A549 (cell line): Measurements from ENCODE around the gene ERAP2. TPM values are rescaled to one million over a fixed set of nuclear protein-coding genes. Genes with fewer than 3 reads are reported as not detected.

Experiments used
- ATAC-seq, 2 experiments: fragments of 200-7000 bp in 1 of 2; fragments of >200 bp in 1 of 2; cut with Nextera tagmentation in 1 of 2; cut with Tn5 transposase in 1 of 2; 3 replicates each; pipeline versions ENCODE4 v1.8.0 to v1.9.1; 2018 to 2020; ENCODE audit warnings: mild to moderate bottlenecking in 1 of 2, moderate library complexity in 1 of 2
- CTCF ChIA-PET: fragments of 300-600 bp; sonication (Branson Sonifier 250); formaldehyde crosslinking; extraction: SDS; loops from one replicate; lab custom pipeline; 2021; ENCODE audit warnings: antibody characterized with exemption, inconsistent platforms; lab: Yijun Ruan, JAX
- POLR2A ChIA-PET: fragments of 350-600 bp; formaldehyde crosslinking; extraction: SDS; loops from one replicate; lab custom pipeline; 2021; ENCODE audit warnings: antibody characterized with exemption, inconsistent platforms; lab: Yijun Ruan, JAX
- DNase-seq, 2 experiments: peaks; one replicate each; pipeline versions ENCODE4 v3.0.0 to v3.0.0-alpha.2; 2011 to 2016; ENCODE audit warnings: low read depth in 1 of 2, low spot score in 1 of 2
- FAIRE-seq: peaks from 2 replicates; lab custom pipeline; 2011; peaks lifted over from hg19 to GRCh38; lab: Jason Lieb, UNC
- H3K27ac ChIP-seq, 2 experiments: fragments of >200 bp; sonication (Bioruptor Twin); formaldehyde crosslinking; 3 replicates each; pipeline ENCODE4 v1.5.1; 2016 to 2017
- H3K4me1 ChIP-seq: fragments of >200 bp; sonication (Bioruptor Twin); formaldehyde crosslinking; 3 replicates; pipeline ENCODE4 v1.6.1; 2016
- H3K4me2 ChIP-seq: fragments of >200 bp; sonication (Bioruptor Twin); formaldehyde crosslinking; 3 replicates; pipeline ENCODE4 v1.6.1; 2016
- H3K4me3 ChIP-seq: fragments of >200 bp; sonication (Bioruptor Twin); formaldehyde crosslinking; 3 replicates; pipeline ENCODE4 v1.5.1; 2016
- H3K9me3 ChIP-seq: fragments of >200 bp; sonication (Bioruptor Twin); formaldehyde crosslinking; 3 replicates; pipeline ENCODE4 v1.6.1; 2016
- BHLHE40 ChIP-seq: IDR thresholded peaks from 2 replicates; pipeline ENCODE4 v1.6.1; 2012; ENCODE audit warnings: low read depth, low read length, inconsistent platforms
- CBX8 ChIP-seq: fragments of 200-600 bp; sonication (generic); IDR thresholded peaks from 2 replicates; pipeline ENCODE4 v1.6.1; 2016
- CHD2 ChIP-seq: fragments of 150-350 bp; IDR thresholded peaks from 2 replicates; pipeline ENCODE4 v1.6.1; 2014; ENCODE audit warnings: low read length; ENCODE audit not compliant: partially characterized antibody
- EHMT2 ChIP-seq: fragments of 200-600 bp; sonication (generic); IDR thresholded peaks from 2 replicates; pipeline ENCODE4 v1.6.1; 2016; ENCODE audit warnings: antibody characterized with exemption, low read depth, mild to moderate bottlenecking, moderate library complexity
- EP300 ChIP-seq, 2 experiments: fragments of >200 bp; sonication (Bioruptor Twin); formaldehyde crosslinking; IDR thresholded peaks; 2 replicates in 1 of 2; 3 replicates in 1 of 2; pipeline ENCODE4 v1.6.1; 2016 to 2017
- FOSL2 ChIP-seq, 2 experiments: fragments of 450-650 bp in 1 of 2; fragments of >200 bp in 1 of 2; sonication (Bioruptor Twin) in 1 of 2; formaldehyde crosslinking; IDR thresholded peaks; 2 replicates each; pipeline versions ENCODE4 v1.5.0 to v1.6.1; 2016 to 2020; ENCODE audit warnings: mild to moderate bottlenecking in 1 of 2, moderate library complexity in 1 of 2
- GATA3 ChIP-seq: IDR thresholded peaks from 2 replicates; pipeline ENCODE4 v1.6.1; 2012; ENCODE audit warnings: borderline replicate concordance
- HEYL ChIP-seq: fragments of 250-450 bp; sonication (Bioruptor Pico); IDR thresholded peaks from 2 replicates; pipeline ENCODE4 v1.8.0; 2021; ENCODE audit warnings: mild to moderate bottlenecking, moderate library complexity
- HOXB5 ChIP-seq: fragments of 250-450 bp; sonication (Bioruptor Pico); IDR thresholded peaks from 2 replicates; pipeline ENCODE4 v1.5.0; 2020; ENCODE audit warnings: mild to moderate bottlenecking, moderate library complexity
- KDM5A ChIP-seq: fragments of 200-600 bp; sonication (generic); IDR thresholded peaks from 2 replicates; pipeline ENCODE4 v1.6.1; 2016; ENCODE audit warnings: antibody characterized with exemption, mild to moderate bottlenecking
- MAFK ChIP-seq: fragments of 450-650 bp; IDR thresholded peaks from 2 replicates; pipeline ENCODE4 v1.6.1; 2014; ENCODE audit not compliant: partially characterized antibody
- NR3C1 ChIP-seq: fragments of >200 bp; sonication (Bioruptor Twin); formaldehyde crosslinking; IDR thresholded peaks from 3 replicates; pipeline ENCODE4 v1.6.1; 2017
- PHF8 ChIP-seq: fragments of 200-600 bp; sonication (generic); IDR thresholded peaks from 2 replicates; pipeline ENCODE4 v1.6.1; 2016; ENCODE audit warnings: low read depth, mild to moderate bottlenecking, antibody characterized with exemption, moderate library complexity, borderline replicate concordance
- POLR2AphosphoS2 ChIP-seq: conservative IDR thresholded peaks from 2 replicates; pipeline ENCODE4 v1.6.1; 2012; ENCODE audit warnings: low read length, improper control_type of control experiment, inconsistent platforms
- RAD21 ChIP-seq, 2 experiments: fragments of >200 bp in 1 of 2; sonication (Bioruptor Twin) in 1 of 2; formaldehyde crosslinking in 1 of 2; IDR thresholded peaks in 1 of 2; conservative IDR thresholded peaks in 1 of 2; 2 replicates in 1 of 2; 3 replicates in 1 of 2; pipeline ENCODE4 v1.6.1; 2012 to 2018; ENCODE audit warnings: inconsistent platforms in 1 of 2
- RARB ChIP-seq: fragments of 250-450 bp; sonication (Bioruptor Pico); IDR thresholded peaks from 2 replicates; pipeline ENCODE4 v1.8.0; 2021; ENCODE audit warnings: mild to moderate bottlenecking, moderate library complexity
- RCOR1 ChIP-seq: fragments of 150-350 bp; IDR thresholded peaks from 2 replicates; pipeline ENCODE4 v1.6.1; 2014; ENCODE audit warnings: antibody characterized with exemption, low read length, low read depth
- RFX5 ChIP-seq: fragments of 450-650 bp; IDR thresholded peaks from 2 replicates; pipeline ENCODE4 v1.7.1; 2014; ENCODE audit warnings: antibody characterized with exemption, mild to moderate bottlenecking, moderate library complexity
- RNF2 ChIP-seq: fragments of 200-600 bp; sonication (generic); IDR thresholded peaks from 2 replicates; pipeline ENCODE4 v1.6.1; 2016; ENCODE audit warnings: low read depth, mild to moderate bottlenecking, antibody characterized with exemption, moderate library complexity, borderline replicate concordance
- SREBF2 ChIP-seq: fragments of 450-650 bp; IDR thresholded peaks from 2 replicates; pipeline ENCODE4 v1.6.1; 2014; ENCODE audit warnings: mild to moderate bottlenecking, moderate library complexity
- TFCP2L1 ChIP-seq: fragments of 250-450 bp; sonication (Bioruptor Pico); IDR thresholded peaks from 2 replicates; pipeline ENCODE4 v1.5.0; 2021; ENCODE audit warnings: mild to moderate bottlenecking
- TP53 ChIP-seq: fragments of 250-450 bp; sonication (Bioruptor Pico); IDR thresholded peaks from 2 replicates; pipeline ENCODE4 v1.5.0; 2021; ENCODE audit warnings: mild to moderate bottlenecking, moderate library complexity
- ZFP36 ChIP-seq: fragments of 450-650 bp; IDR thresholded peaks from 2 replicates; pipeline ENCODE4 v1.6.1; 2014; ENCODE audit warnings: borderline replicate concordance; ENCODE audit not compliant: partially characterized antibody
- ZNF302 ChIP-seq: fragments of 250-450 bp; sonication (Bioruptor Pico); IDR thresholded peaks from 2 replicates; pipeline ENCODE4 v1.9.0; 2021; ENCODE audit warnings: inconsistent platforms, mild to moderate bottlenecking, moderate library complexity
- WGBS: methylation state at CpG from one replicate; pipeline ENCODE4 v1.1.6; 2017; ENCODE audit errors: missing lambda C conversion rate; 5-methylcytosine and 5-hydroxymethylcytosine counted together
- polyA plus RNA-seq, 4 experiments: library from polyadenylated mRNA; depleted of rRNA in 3 of 4; stranded (reverse); fragments of >200 nt; fragmentation: RNase III in 1 of 4; extraction: RNeasy Plus Mini Kit Qiagen cat#74134 plus additional on column Dnase treatment in 1 of 4; gene quantifications; 2 replicates in 3 of 4; 3 replicates in 1 of 4; pipeline ENCODE4 v1.2.3, GENCODE V29; 2011 to 2017
- TF ChIP-seq, protein P1 (sequence below): fragments of >200 bp; sonication (Bioruptor Twin); formaldehyde crosslinking; IDR thresholded peaks from 3 replicates; pipeline ENCODE4 v1.5.1; 2016
- TF ChIP-seq, protein P2 (sequence below): fragments of >200 bp; sonication (Bioruptor Twin); formaldehyde crosslinking; IDR thresholded peaks from 3 replicates; pipeline ENCODE4 v1.6.1; 2016
- TF ChIP-seq, protein P3 (sequence below): IDR thresholded peaks from 2 replicates; pipeline ENCODE4 v1.6.1; 2012; ENCODE audit warnings: low read depth, borderline replicate concordance

Gene ERAP2
- polyA plus RNA-seq, 2 of the 4 experiments (the other 2 are of a cell fraction), result 1.0 to 2.2 TPM

DNA sequence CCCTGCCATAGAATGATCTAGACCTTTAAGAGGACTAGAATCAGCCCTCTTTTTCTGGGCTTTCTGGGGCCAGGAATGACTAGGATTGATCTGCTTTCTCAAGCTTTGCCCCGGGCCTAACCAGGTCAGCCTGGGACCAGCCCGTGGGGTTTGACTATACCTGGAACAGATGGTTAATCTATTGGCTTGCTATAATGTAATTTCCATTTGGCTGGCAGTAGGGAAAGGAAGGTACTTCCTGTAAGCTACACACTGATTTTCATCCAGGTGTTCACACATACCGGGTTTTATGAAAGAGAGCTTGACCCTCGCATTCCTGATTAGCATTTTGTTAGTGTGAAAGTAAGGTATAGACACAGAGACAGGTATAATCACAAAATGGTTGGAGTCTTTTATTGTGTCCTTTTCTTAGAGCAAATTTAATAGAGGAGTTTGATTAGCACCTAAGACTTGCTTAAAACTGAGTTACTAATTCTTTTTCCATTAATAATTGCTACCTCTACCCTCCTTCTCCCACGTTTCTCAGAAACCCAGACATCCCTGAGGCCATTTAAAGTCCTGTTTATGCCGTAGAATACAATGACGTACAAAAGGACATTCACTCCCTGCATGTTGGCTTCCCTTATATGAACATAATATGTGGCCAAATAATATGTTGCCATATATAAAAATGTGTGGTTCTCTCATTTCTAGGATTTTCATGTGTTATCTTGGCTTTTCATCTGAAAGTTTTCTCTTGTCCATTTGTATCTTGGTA, 76.9 kb downstream of the ERAP2 start:
- TF ChIP-seq RAD21 (conservative IDR thresholded peaks at IDR 0.05 in 1 of 2, IDR thresholded peaks at IDR 0.05 in 1 of 2) (no peak), NR3C1 (no peak), RCOR1 (no peak), CBX8 (no peak), TFCP2L1 (CRISPR knock-in tag) (no peak), POLR2AphosphoS2 (no peak), GATA3 (no peak), EHMT2 (no peak), FOSL2 (IDR thresholded peaks at IDR 0.05) (no peak), FOSL2 (CRISPR knock-in tag; IDR thresholded peaks at IDR 0.05) (no peak), SREBF2 (no peak), ZNF302 (CRISPR knock-in tag) (no peak), EP300 (IDR thresholded peaks at IDR 0.05) (no peak), PHF8 (no peak)
- TF ChIP-seq, protein P1, sequence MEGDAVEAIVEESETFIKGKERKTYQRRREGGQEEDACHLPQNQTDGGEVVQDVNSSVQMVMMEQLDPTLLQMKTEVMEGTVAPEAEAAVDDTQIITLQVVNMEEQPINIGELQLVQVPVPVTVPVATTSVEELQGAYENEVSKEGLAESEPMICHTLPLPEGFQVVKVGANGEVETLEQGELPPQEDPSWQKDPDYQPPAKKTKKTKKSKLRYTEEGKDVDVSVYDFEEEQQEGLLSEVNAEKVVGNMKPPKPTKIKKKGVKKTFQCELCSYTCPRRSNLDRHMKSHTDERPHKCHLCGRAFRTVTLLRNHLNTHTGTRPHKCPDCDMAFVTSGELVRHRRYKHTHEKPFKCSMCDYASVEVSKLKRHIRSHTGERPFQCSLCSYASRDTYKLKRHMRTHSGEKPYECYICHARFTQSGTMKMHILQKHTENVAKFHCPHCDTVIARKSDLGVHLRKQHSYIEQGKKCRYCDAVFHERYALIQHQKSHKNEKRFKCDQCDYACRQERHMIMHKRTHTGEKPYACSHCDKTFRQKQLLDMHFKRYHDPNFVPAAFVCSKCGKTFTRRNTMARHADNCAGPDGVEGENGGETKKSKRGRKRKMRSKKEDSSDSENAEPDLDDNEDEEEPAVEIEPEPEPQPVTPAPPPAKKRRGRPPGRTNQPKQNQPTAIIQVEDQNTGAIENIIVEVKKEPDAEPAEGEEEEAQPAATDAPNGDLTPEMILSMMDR, result no peak
- TF ChIP-seq, protein P2, sequence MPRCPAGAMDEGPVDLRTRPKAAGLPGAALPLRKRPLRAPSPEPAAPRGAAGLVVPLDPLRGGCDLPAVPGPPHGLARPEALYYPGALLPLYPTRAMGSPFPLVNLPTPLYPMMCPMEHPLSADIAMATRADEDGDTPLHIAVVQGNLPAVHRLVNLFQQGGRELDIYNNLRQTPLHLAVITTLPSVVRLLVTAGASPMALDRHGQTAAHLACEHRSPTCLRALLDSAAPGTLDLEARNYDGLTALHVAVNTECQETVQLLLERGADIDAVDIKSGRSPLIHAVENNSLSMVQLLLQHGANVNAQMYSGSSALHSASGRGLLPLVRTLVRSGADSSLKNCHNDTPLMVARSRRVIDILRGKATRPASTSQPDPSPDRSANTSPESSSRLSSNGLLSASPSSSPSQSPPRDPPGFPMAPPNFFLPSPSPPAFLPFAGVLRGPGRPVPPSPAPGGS, result no peak
- ChIA-PET POLR2A (no interaction called here), CTCF (no interaction called here)
- no peaks in the 10 kb centered on the region for H3K4me1 ChIP-seq
- no peaks in the 10 kb centered on the region for H3K9me3 ChIP-seq
- DNase-seq (no peak), FAIRE-seq (no peak), ATAC-seq (no peak)
- 87% methylated on average over 7 of the region's 7 CpGs for WGBS
- no peak overlapping the region for H3K4me3 ChIP-seq
- no peak overlapping the region for H3K4me2 ChIP-seq
- H3K27ac ChIP-seq, result no peak overlapping the region

DNA sequence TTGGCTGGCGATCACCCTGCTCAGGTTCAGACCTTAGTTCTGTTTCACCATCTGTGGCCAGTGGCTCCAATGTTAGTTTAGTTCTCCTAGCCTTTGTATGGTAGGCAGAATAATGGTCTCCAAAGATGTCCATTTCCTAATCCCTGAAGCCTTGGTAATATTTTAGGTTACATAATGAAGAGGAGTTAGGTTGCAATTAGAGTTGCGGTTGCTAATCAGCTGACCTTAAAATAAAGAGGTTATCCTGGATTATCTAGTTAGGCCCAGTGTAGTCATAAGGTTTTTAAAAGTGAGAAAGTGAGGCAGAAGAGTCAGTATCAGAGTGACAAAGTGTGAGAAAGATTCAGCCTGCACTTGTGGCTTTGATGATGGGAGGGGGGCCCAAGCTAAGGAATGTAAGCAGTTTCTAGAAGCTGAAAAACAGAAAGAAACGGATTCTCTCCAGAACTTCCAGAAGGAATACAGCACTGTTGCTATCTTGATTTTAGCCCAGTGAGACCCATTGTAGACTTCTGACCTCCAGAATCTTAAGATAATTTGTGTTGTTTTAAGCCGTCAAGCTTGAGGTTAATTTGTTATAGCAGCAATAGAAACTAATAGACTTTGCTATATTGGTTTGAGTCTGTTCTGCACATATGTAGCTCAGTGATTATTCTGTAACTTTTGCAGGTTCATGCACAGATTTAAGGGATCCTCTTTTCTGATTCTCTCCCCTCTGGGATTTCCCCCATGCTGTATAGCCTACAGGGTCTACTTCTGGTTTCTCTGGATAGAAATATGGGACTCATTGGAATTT, 81.2 kb downstream of the ERAP2 start:
- Histone ChIP-seq H3K4me1 (no peaks in the 10 kb centered on the region), H3K4me2 (no peak overlapping the region), H3K9me3 (no peaks in the 10 kb centered on the region), H3K4me3 (no peak overlapping the region), H3K27ac (no peak overlapping the region)
- POLR2A ChIA-PET, result no interaction called here
- CTCF ChIA-PET, result no interaction called here
- FAIRE-seq (no peak), DNase-seq (no peak), ATAC-seq (no peak)
- WGBS, result 95% methylated on average over 4 of the region's 4 CpGs
- TF ChIP-seq RCOR1, result no peak
- no peak for TF ChIP-seq BHLHE40
- no peak for TF ChIP-seq MAFK
- TF ChIP-seq RNF2, result no peak
- no peak for TF ChIP-seq NR3C1
- no peak for TF ChIP-seq KDM5A
- no peak for TF ChIP-seq ZNF302 (CRISPR knock-in tag)
- TF ChIP-seq CHD2, result no peak
- TF ChIP-seq HOXB5 (CRISPR knock-in tag), result no peak
- TF ChIP-seq TP53 (CRISPR knock-in tag), result no peak
- no peak for TF ChIP-seq HEYL
- no peak for TF ChIP-seq RARB
- TF ChIP-seq ZFP36, result no peak
- TF ChIP-seq EHMT2, result no peak
- TF ChIP-seq, protein P3, sequence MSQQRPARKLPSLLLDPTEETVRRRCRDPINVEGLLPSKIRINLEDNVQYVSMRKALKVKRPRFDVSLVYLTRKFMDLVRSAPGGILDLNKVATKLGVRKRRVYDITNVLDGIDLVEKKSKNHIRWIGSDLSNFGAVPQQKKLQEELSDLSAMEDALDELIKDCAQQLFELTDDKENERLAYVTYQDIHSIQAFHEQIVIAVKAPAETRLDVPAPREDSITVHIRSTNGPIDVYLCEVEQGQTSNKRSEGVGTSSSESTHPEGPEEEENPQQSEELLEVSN, result no peak
- no peak for TF ChIP-seq RFX5
